Temporal lobe (tissue), 1 donor: ENCODE results near the gene GNB1. TPM values are rescaled to one million over a fixed set of nuclear protein-coding genes. Genes with fewer than 3 reads are reported as not detected.

Source experiments
- total RNA-seq: library from RNA; depleted of rRNA; stranded (reverse); fragments of >200 nt; gene quantifications from one replicate; pipeline ENCODE4 v1.2.3, GENCODE V29; 2014

Gene GNB1
- total RNA-seq, 1 donor from 2014 or later = 236 TPM

Other genes starting within 250 kb of the GNB1 start
- 7.9 TPM for gene CDK11B, start 232.1 kb downstream of the GNB1 start, total RNA-seq
- 81.6 TPM for gene SLC35E2B, start 198.3 kb downstream of the GNB1 start, total RNA-seq
- 10.3 TPM for gene CDK11A, start 166.7 kb downstream of the GNB1 start, total RNA-seq
- 25.1 TPM for gene NADK, start 112.6 kb downstream of the GNB1 start, total RNA-seq
- under 0.01 TPM for gene CALML6, start 24.2 kb upstream of the GNB1 start, total RNA-seq
- 0.98 TPM for gene TMEM52, start 28.2 kb upstream of the GNB1 start, total RNA-seq
- 0.25 TPM for gene CFAP74, start 112.7 kb upstream of the GNB1 start, total RNA-seq
- 3.7 TPM for gene GABRD, start 128.3 kb upstream of the GNB1 start, total RNA-seq
- 53.1 TPM for gene PRKCZ, start 159.3 kb upstream of the GNB1 start, total RNA-seq